Transverse colon (tissue), 4 donors: ENCODE data around the gene CFAP119. TPM values are rescaled to one million over a fixed set of nuclear protein-coding genes. Genes with fewer than 3 reads are reported as not detected.
A peak's percentile ranks its signal among the peaks of the same experiment; 100 is the strongest.

ENCODE experiments used
- DNase-seq: peaks from one replicate; pipeline ENCODE4 v3.0.0-alpha.2; 2019
- H3K27ac ChIP-seq, 4 donors: fragments of 200-600 bp; sonication (generic); 2 replicates each; pipeline ENCODE4 v1.5.1; 2016 to 2018; ENCODE audit warnings: inconsistent platforms in 4 of 4
- H3K27me3 ChIP-seq: fragments of 200-600 bp; sonication (generic); 2 replicates; pipeline ENCODE4 v1.5.1; 2017; ENCODE audit warnings: inconsistent platforms
- H3K36me3 ChIP-seq, 4 donors: fragments of 200-600 bp; sonication (generic); 2 replicates each; pipeline ENCODE4 v1.5.1; 2017 to 2019; ENCODE audit warnings: inconsistent platforms in 4 of 4
- H3K4me1 ChIP-seq, 4 donors: fragments of 200-600 bp; sonication (generic); 2 replicates each; pipeline ENCODE4 v1.5.1; 2017 to 2020; ENCODE audit warnings: inconsistent platforms in 4 of 4
- H3K4me3 ChIP-seq, 4 donors: fragments of 200-600 bp; sonication (generic); 1 replicate in 1 of 4; 2 replicates in 3 of 4; pipeline versions ENCODE4 v1.5.1 to v1.6.1; 2017 to 2019; ENCODE audit warnings: inconsistent platforms in 4 of 4
- H3K9me3 ChIP-seq, 2 donors: fragments of 200-600 bp; sonication (generic); 2 replicates each; pipeline ENCODE4 v1.5.1; 2017 to 2019; ENCODE audit warnings: inconsistent platforms in 2 of 2
- EP300 ChIP-seq: sonication (generic); formaldehyde crosslinking; IDR thresholded peaks from one replicate; pipeline ENCODE4 v1.6.1; 2017; ENCODE audit warnings: antibody characterized with exemption, low read depth
- POLR2A ChIP-seq: fragments of 450-650 bp; IDR thresholded peaks from one replicate; pipeline ENCODE4 v1.6.1; 2016; ENCODE audit warnings: antibody characterized with exemption, mild to moderate bottlenecking, moderate library complexity
- POLR2AphosphoS5 ChIP-seq, 3 donors: sonication (generic); formaldehyde crosslinking; IDR thresholded peaks; one replicate each; pipeline ENCODE4 v1.6.1; 2016; ENCODE audit warnings: antibody characterized with exemption in 3 of 3
- WGBS, 2 donors: methylation state at CpG; one replicate each; pipeline ENCODE4 v1.1.5; 2018; ENCODE audit warnings: low coverage in 1 of 2; 5-methylcytosine and 5-hydroxymethylcytosine counted together
- in situ Hi-C, 4 donors: fragments of 200-750 bp; cut with MboI; loops; one replicate each; pipeline versions ENCODE4 v1.15.0 to v1.15.1; 2017; ENCODE audit warnings: low sequenced_read_pairs in 3 of 4, low pct_ligation_motif_present in 1 of 4, low pct_unique_long_range_greater_than_20kb in 1 of 4
- intact Hi-C: fragments of 100-400 bp; cut with DNase I; formaldehyde crosslinking; loops from one replicate; pipeline ENCODE4 v1.15.1; 2023; ENCODE audit warnings: low total_unique reads
- total RNA-seq, 4 donors: library from RNA; depleted of rRNA; stranded (reverse); fragments of >200 nt; gene quantifications; one replicate each; pipeline ENCODE4 v1.1.0, GENCODE V29; 2016
- TF ChIP-seq, protein P1 (sequence below), 5 experiments: fragments of 200-600 bp in 3 of 5; fragments of 450-650 bp in 2 of 5; sonication (generic) in 3 of 5; IDR thresholded peaks; 1 replicate in 2 of 5; 2 replicates in 3 of 5; pipeline ENCODE4 v1.5.1; 2016 to 2017; ENCODE audit warnings: antibody characterized with exemption in 5 of 5, inconsistent platforms in 3 of 5, mild to moderate bottlenecking in 2 of 5, moderate library complexity in 1 of 5

Gene CFAP119
- total RNA-seq, 4 donors from 2014 or later, result 3.3 to 15.5 (median 6.0) TPM

DNA sequence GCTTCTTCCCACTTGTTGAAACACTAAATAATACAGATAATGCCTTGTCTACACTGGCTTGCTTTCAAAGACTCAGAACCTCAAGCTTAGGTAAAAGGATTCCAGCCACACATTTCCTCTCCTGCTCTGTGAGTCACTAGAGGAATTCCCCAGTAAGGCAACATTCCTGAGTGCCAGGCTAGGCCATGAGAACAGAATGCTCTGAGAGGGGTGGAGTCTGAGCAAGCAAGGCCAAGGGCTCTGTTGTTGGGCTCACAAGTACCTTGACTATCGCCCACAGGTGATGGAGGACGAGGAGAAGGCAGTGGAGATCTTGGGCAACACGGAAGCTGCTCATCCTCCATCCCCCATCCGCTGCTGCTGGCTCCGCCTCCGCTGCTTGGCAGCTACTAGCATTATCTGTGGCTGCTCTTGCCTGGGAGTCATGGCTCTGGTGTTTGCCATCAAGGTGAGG, 20.4 kb downstream of the CFAP119 start:
- Histone ChIP-seq H3K27me3 (no peaks in the 10 kb centered on the region), H3K9me3 (no peaks in the 10 kb centered on the region), H3K4me1 (peaks cover 8 to 57% (median 40%) of the 10 kb centered on the region in 4 donors), H3K27ac (peak overlapping the region; percentile 72 to 84 (median 81)), H3K4me3 (no peak overlapping the region), H3K36me3 (peaks cover 0 to 31% (median 15%) of the 10 kb centered on the region in 4 donors)
- in situ Hi-C loops (no loop called here), intact Hi-C loops (no loop called here)
- WGBS, 2 donors, result 58% methylated on average over 6 of the region's 6 CpGs; no CpG with 5 or more reads in 1 of the 2 donors
- peak; percentile 72 for DNase-seq
- TF ChIP-seq POLR2A (peak; percentile 26), POLR2AphosphoS5 (IDR thresholded peaks at IDR 0.05) (peak in 2 of 3 donors; percentile 53 to 75), EP300 (no peak)
- TF ChIP-seq, protein P1, sequence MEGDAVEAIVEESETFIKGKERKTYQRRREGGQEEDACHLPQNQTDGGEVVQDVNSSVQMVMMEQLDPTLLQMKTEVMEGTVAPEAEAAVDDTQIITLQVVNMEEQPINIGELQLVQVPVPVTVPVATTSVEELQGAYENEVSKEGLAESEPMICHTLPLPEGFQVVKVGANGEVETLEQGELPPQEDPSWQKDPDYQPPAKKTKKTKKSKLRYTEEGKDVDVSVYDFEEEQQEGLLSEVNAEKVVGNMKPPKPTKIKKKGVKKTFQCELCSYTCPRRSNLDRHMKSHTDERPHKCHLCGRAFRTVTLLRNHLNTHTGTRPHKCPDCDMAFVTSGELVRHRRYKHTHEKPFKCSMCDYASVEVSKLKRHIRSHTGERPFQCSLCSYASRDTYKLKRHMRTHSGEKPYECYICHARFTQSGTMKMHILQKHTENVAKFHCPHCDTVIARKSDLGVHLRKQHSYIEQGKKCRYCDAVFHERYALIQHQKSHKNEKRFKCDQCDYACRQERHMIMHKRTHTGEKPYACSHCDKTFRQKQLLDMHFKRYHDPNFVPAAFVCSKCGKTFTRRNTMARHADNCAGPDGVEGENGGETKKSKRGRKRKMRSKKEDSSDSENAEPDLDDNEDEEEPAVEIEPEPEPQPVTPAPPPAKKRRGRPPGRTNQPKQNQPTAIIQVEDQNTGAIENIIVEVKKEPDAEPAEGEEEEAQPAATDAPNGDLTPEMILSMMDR (IDR thresholded peaks at IDR 0.05), result no peak

DNA sequence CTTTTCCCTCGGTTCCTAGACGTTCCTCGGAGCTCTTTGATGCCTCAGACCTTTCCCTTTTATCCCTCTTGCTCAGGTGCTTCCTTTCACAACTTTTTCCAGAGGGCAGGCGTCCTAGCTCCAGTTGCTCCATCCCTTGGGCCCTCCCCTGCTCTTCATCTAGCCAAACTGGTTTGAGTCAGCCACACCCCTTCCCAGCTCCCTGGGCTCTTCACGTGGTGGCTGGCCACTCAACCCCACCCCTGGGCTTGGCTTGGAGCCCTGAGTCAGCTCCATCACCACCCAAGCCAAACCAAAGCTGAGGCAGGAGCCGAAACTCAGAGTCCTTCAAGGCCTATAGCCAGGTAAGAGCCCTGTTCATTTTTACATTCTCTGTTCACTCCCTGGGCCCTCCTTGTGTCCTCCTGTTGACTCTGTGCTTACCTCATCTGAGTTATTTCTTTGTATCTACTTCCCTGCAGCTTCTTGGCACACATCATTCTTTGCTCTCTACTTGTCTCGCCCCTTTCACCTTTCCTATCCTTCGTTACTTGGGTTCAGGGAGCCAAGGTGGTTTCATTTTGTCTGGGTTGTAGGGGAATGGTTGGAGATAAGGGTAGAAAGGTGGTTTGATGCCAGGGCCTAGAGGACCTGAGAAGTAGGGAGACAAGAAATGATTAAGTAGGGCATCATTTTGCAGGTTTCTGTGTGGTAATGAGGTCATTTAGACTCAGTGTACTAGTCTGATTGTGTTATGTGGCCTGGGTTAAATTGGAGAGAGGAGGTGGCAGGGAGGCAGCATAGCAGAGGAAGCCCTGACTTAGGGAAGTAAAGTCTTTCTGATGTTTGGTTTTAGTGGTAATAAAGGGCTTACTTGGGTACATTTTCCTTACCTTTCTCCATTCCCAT, 21.3 kb downstream of the CFAP119 start:
- 33 to 54% methylated on average over 7 to 8 of the region's 8 CpGs for WGBS, 2 donors
- DNase-seq, result peak; percentile 92
- TF ChIP-seq POLR2A, result peak; percentile 55
- TF ChIP-seq POLR2AphosphoS5 (IDR thresholded peaks at IDR 0.05), result peak; percentile 15 to 80 (median 73)
- TF ChIP-seq, protein P1 (IDR thresholded peaks at IDR 0.05), result no peak
- TF ChIP-seq EP300, result no peak
- peak overlapping the region; percentile 72 to 84 (median 81) for H3K27ac ChIP-seq
- H3K4me1 ChIP-seq, result peaks cover 8 to 51% (median 37%) of the 10 kb centered on the region in 4 donors
- peaks cover 0 to 39% (median 19%) of the 10 kb centered on the region in 4 donors for H3K36me3 ChIP-seq
- peak overlapping the region in 1 of 4 donors; percentile 8 for H3K4me3 ChIP-seq
- in situ Hi-C loops (no loop called here), intact Hi-C loops (no loop called here)
- H3K27me3 ChIP-seq, result no peaks in the 10 kb centered on the region
- no peaks in the 10 kb centered on the region for H3K9me3 ChIP-seq

DNA sequence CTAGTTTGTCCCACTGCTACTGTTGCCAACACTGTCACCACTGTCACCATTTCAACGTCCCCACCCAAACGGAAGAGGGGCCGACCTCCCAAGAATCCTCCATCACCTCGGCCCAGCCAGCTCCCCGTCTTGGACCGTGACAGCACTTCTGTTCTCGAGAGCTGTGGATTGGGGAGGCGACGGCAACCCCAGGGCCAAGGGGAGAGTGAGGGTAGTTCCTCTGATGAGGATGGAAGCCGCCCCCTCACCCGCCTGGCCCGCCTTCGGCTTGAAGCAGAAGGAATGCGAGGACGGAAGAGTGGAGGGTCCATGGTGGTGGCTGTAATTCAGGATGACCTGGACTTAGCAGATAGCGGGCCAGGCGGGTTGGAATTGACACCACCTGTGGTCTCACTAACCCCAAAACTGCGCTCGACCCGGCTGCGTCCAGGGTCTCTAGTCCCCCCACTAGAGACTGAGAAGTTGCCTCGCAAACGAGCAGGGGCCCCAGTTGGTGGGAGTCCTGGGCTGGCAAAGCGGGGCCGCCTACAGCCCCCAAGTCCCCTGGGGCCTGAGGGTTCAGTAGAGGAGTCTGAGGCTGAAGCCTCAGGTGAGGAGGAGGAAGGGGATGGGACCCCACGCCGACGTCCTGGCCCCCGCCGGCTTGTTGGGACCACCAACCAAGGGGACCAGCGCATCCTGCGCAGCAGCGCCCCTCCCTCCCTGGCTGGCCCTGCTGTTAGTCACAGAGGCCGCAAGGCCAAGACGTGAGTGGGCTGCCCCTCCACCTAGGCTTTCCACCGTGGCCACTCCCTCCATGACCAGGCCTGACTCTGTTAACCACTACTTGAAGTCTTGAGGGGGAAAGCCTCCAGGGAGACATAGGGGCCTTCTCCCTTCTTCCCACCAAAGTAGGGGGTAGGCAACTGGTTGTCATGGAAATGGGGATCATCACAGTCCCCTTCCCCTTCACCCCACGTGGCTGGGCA, 22.6 kb downstream of the CFAP119 start:
- DNase-seq, result no peak
- Histone ChIP-seq H3K27me3 (no peaks in the 10 kb centered on the region), H3K27ac (peak overlapping the region; percentile 72 to 84 (median 81)), H3K9me3 (no peaks in the 10 kb centered on the region), H3K4me3 (no peak overlapping the region), H3K36me3 (peaks cover 0 to 49% (median 25%) of the 10 kb centered on the region in 4 donors), H3K4me1 (peaks cover 8 to 39% (median 30%) of the 10 kb centered on the region in 4 donors)
- TF ChIP-seq POLR2AphosphoS5 (IDR thresholded peaks at IDR 0.05), result no peak
- TF ChIP-seq, protein P1 (IDR thresholded peaks at IDR 0.05), result no peak
- TF ChIP-seq EP300, result no peak
- TF ChIP-seq POLR2A, result no peak
- intact Hi-C loops, result no loop called here
- WGBS, 2 donors, result 0 to 89% methylated on average over 1 to 31 of the region's 37 CpGs
- in situ Hi-C loops, result no loop called here
